HepG2 (cell line): Measurements from ENCODE around the gene FAM240A. TPM values are rescaled to one million over a fixed set of nuclear protein-coding genes. Genes with fewer than 3 reads are reported as not detected.

Experiments
- ARNTL ChIP-seq: sonication (generic); formaldehyde crosslinking; IDR thresholded peaks from 2 replicates; pipeline ENCODE4 v1.4.0; 2020; ENCODE audit warnings: mild to moderate bottlenecking, missing genetic modification reagents
- HDAC1 ChIP-seq: sonication (generic); formaldehyde crosslinking; IDR thresholded peaks from 2 replicates; pipeline ENCODE4 v1.5.1; 2020; ENCODE audit warnings: mild to moderate bottlenecking, missing genetic modification reagents
- KAT8 ChIP-seq: IDR thresholded peaks from 2 replicates; pipeline ENCODE4 v1.6.1; 2016; ENCODE audit warnings: missing genetic modification reagents, missing compliant biosample characterization
- MAFG ChIP-seq: sonication (generic); formaldehyde crosslinking; IDR thresholded peaks from 2 replicates; pipeline ENCODE4 v1.5.1; 2020; ENCODE audit warnings: mild to moderate bottlenecking, missing genetic modification reagents
- MAX ChIP-seq: IDR thresholded peaks from 2 replicates; pipeline ENCODE4 v1.6.1; 2012; ENCODE audit warnings: inconsistent platforms
- MIER3 ChIP-seq: IDR thresholded peaks from 2 replicates; pipeline ENCODE4 v1.6.1; 2016; ENCODE audit warnings: missing compliant biosample characterization, borderline replicate concordance
- PAWR ChIP-seq: sonication (generic); formaldehyde crosslinking; IDR thresholded peaks from 2 replicates; pipeline ENCODE4 v1.4.0; 2020; ENCODE audit warnings: missing genetic modification reagents, mild to moderate bottlenecking, borderline replicate concordance
- PRDM4 ChIP-seq: sonication (generic); formaldehyde crosslinking; IDR thresholded peaks from 2 replicates; pipeline ENCODE4 v1.9.0; 2021; ENCODE audit warnings: missing genetic modification reagents, borderline replicate concordance
- RXRA ChIP-seq: sonication (generic); formaldehyde crosslinking; IDR thresholded peaks from 2 replicates; pipeline ENCODE4 v1.5.1; 2020; ENCODE audit warnings: missing genetic modification reagents
- STAT5B ChIP-seq: sonication (generic); formaldehyde crosslinking; IDR thresholded peaks from 2 replicates; pipeline ENCODE4 v1.4.0; 2020; ENCODE audit warnings: missing genetic modification reagents
- ZBTB42 ChIP-seq: sonication (generic); formaldehyde crosslinking; IDR thresholded peaks from 2 replicates; pipeline ENCODE4 v1.5.0; 2020; ENCODE audit warnings: mild to moderate bottlenecking, missing genetic modification reagents
- ZKSCAN8 ChIP-seq: IDR thresholded peaks from 2 replicates; pipeline ENCODE4 v1.6.1; 2016; ENCODE audit warnings: borderline replicate concordance, missing genetic modification reagents, missing compliant biosample characterization
- ZNF12 ChIP-seq: sonication (generic); formaldehyde crosslinking; IDR thresholded peaks from 2 replicates; pipeline ENCODE4 v1.5.0; 2020; ENCODE audit warnings: missing genetic modification reagents
- ZNF317 ChIP-seq: sonication (generic); formaldehyde crosslinking; IDR thresholded peaks from 2 replicates; pipeline ENCODE4 v1.5.0; 2020; ENCODE audit warnings: mild to moderate bottlenecking, missing genetic modification reagents
- ZNF441 ChIP-seq: sonication (generic); formaldehyde crosslinking; IDR thresholded peaks from 2 replicates; pipeline ENCODE4 v1.7.0; 2021; ENCODE audit warnings: missing genetic modification reagents, borderline replicate concordance
- ZNF460 ChIP-seq: sonication (generic); formaldehyde crosslinking; IDR thresholded peaks from 2 replicates; pipeline ENCODE4 v1.5.1; 2020; ENCODE audit warnings: missing genetic modification reagents, mild to moderate bottlenecking, borderline replicate concordance
- ZNF563 ChIP-seq: sonication (generic); formaldehyde crosslinking; IDR thresholded peaks from 2 replicates; pipeline ENCODE4 v1.8.0; 2022; ENCODE audit warnings: mild to moderate bottlenecking, moderate library complexity, missing genetic modification reagents
- ZNF7 ChIP-seq: IDR thresholded peaks from 2 replicates; pipeline ENCODE4 v1.6.1; 2016; ENCODE audit warnings: missing biosample characterization, missing genetic modification reagents
- ZNF781 ChIP-seq: sonication (generic); formaldehyde crosslinking; IDR thresholded peaks from 2 replicates; pipeline ENCODE4 v1.5.1; 2020; ENCODE audit warnings: borderline replicate concordance, mild to moderate bottlenecking, missing genetic modification reagents; ENCODE audit errors: not compliant biosample characterization
- polyA plus RNA-seq, 8 experiments: library from polyadenylated mRNA; depleted of rRNA in 3 of 8; stranded (reverse) in 7 of 8; unstranded in 1 of 8; fragments of >200 nt; fragmentation: Illumina TruSeq in 4 of 8; extraction: Trizol in 4 of 8; gene quantifications; 2 replicates each; pipeline versions ENCODE4 v1.2.1 to v1.2.3, GENCODE V29; 2011 to 2016; ENCODE audit warnings: low read depth in 4 of 8, missing spikeins in 1 of 8, mixed read lengths in 1 of 8; ENCODE audit not compliant: insufficient read depth in 1 of 8
- total RNA-seq, 5 experiments: library from RNA; depleted of rRNA; stranded (reverse); fragments of >200 nt; fragmentation: Illumina TruSeq; extraction: Trizol; gene quantifications; 2 replicates each; pipeline ENCODE4 v1.2.3, GENCODE V29; 2016; ENCODE audit warnings: low read depth in 1 of 5
- TF ChIP-seq, protein P1 (sequence below): sonication (generic); formaldehyde crosslinking; IDR thresholded peaks from 2 replicates; pipeline ENCODE4 v1.8.0; 2022; ENCODE audit warnings: missing genetic modification reagents, mild to moderate bottlenecking, borderline replicate concordance
- TF ChIP-seq, protein P2 (sequence below): sonication (generic); formaldehyde crosslinking; IDR thresholded peaks from 2 replicates; pipeline ENCODE4 v1.5.0; 2020; ENCODE audit warnings: mild to moderate bottlenecking, missing genetic modification reagents
- TF ChIP-seq, protein P3 (sequence below): sonication (generic); formaldehyde crosslinking; IDR thresholded peaks from 2 replicates; pipeline ENCODE4 v1.5.0; 2020; ENCODE audit warnings: mild to moderate bottlenecking, missing genetic modification reagents

Gene FAM240A
- total and polyA plus RNA-seq, 2 of the 13 experiments (the other 11 are each of a cell fraction or from before 2014, with no cell fraction given) = not detected

DNA sequence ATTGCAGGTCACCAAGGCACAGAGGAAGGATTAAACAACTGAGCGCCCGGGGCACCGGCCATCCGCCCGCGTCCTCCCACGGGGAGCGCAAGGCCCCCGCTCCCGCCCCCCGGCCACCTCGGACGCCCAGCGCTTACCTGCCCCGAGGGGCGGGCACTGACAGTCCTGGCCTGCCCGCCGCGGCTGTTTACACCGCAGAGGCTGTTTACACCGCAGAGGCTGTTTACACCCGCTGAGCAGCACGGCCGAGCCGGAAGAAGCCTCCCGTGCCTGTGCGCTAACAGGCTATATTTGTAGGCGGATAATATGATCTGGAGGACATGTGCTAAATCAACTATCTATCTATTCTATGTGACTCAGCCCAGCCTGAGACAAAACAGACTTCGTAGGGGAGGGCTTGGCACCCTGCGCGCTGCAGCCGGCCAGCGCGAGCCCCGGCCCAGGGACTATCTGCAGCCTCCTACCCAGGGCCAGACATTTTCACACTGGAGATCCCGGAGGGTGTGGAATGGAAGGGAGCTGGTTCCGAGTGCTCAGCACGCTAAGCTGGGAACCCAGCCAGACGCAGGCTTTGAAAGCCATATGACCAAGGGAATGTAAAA lies 46.2 kb upstream of the FAM240A start, which contains the start of gene LRRC2 (continued):
- TF ChIP-seq ZNF12 (CRISPR knock-in tag) = peak; percentile 40; the same call in 1 of the 2 replicates
- no peak for TF ChIP-seq ZNF7 (CRISPR knock-in tag)
- no peak for TF ChIP-seq MIER3 (CRISPR knock-in tag)
- TF ChIP-seq ZNF563 = peak; percentile 83; the same call in 1 of the 2 replicates
- TF ChIP-seq ZNF441 (CRISPR knock-in tag) = no peak
- TF ChIP-seq ZNF460 (CRISPR knock-in tag) = no peak
- TF ChIP-seq, protein P1, sequence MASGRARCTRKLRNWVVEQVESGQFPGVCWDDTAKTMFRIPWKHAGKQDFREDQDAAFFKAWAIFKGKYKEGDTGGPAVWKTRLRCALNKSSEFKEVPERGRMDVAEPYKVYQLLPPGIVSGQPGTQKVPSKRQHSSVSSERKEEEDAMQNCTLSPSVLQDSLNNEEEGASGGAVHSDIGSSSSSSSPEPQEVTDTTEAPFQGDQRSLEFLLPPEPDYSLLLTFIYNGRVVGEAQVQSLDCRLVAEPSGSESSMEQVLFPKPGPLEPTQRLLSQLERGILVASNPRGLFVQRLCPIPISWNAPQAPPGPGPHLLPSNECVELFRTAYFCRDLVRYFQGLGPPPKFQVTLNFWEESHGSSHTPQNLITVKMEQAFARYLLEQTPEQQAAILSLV (CRISPR knock-in tag) = peak; percentile 47; the same call in 1 of the 2 replicates
- no peak for TF ChIP-seq ZKSCAN8 (CRISPR knock-in tag)
- no peak for TF ChIP-seq ARNTL (CRISPR knock-in tag)
- TF ChIP-seq MAX = peak; percentile 50; the same call in 1 of the 2 replicates
- TF ChIP-seq, protein P2, sequence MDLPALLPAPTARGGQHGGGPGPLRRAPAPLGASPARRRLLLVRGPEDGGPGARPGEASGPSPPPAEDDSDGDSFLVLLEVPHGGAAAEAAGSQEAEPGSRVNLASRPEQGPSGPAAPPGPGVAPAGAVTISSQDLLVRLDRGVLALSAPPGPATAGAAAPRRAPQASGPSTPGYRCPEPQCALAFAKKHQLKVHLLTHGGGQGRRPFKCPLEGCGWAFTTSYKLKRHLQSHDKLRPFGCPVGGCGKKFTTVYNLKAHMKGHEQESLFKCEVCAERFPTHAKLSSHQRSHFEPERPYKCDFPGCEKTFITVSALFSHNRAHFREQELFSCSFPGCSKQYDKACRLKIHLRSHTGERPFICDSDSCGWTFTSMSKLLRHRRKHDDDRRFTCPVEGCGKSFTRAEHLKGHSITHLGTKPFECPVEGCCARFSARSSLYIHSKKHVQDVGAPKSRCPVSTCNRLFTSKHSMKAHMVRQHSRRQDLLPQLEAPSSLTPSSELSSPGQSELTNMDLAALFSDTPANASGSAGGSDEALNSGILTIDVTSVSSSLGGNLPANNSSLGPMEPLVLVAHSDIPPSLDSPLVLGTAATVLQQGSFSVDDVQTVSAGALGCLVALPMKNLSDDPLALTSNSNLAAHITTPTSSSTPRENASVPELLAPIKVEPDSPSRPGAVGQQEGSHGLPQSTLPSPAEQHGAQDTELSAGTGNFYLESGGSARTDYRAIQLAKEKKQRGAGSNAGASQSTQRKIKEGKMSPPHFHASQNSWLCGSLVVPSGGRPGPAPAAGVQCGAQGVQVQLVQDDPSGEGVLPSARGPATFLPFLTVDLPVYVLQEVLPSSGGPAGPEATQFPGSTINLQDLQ = no peak
- no peak for TF ChIP-seq MAFG (CRISPR knock-in tag)
- TF ChIP-seq PRDM4 (CRISPR knock-in tag) = no peak
- TF ChIP-seq, protein P3, sequence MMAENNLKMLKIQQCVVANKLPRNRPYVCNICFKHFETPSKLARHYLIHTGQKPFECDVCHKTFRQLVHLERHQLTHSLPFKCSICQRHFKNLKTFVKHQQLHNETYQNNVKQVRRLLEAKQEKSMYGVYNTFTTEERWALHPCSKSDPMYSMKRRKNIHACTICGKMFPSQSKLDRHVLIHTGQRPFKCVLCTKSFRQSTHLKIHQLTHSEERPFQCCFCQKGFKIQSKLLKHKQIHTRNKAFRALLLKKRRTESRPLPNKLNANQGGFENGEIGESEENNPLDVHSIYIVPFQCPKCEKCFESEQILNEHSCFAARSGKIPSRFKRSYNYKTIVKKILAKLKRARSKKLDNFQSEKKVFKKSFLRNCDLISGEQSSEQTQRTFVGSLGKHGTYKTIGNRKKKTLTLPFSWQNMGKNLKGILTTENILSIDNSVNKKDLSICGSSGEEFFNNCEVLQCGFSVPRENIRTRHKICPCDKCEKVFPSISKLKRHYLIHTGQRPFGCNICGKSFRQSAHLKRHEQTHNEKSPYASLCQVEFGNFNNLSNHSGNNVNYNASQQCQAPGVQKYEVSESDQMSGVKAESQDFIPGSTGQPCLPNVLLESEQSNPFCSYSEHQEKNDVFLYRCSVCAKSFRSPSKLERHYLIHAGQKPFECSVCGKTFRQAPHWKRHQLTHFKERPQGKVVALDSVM = 0 out of 2 replicates have a peak, but pooled peaks have one; percentile 8
- TF ChIP-seq ZBTB42 = 0 out of 2 replicates have a peak, but pooled peaks have one; percentile 67
- TF ChIP-seq ZNF317 (CRISPR knock-in tag) = 0 out of 2 replicates have a peak, but pooled peaks have one; percentile 30
- peak; percentile 44; the same call in 1 of the 2 replicates for TF ChIP-seq HDAC1 (CRISPR knock-in tag)
- no peak for TF ChIP-seq ZNF781 (CRISPR knock-in tag)
- peak; percentile 15; the same call in 1 of the 2 replicates for TF ChIP-seq KAT8 (CRISPR knock-in tag)
- no peak for TF ChIP-seq STAT5B (CRISPR knock-in tag)
- TF ChIP-seq RXRA (CRISPR knock-in tag) = no peak
- TF ChIP-seq PAWR (CRISPR knock-in tag) = no peak
